Measurements from ENCODE around the gene GPBP1. TPM values are rescaled to one million over a fixed set of nuclear protein-coding genes. Genes with fewer than 3 reads are reported as not detected.

The GPBP1 gene
- total and polyA plus RNA-seq, 12 donors = 38.7 to 131 (median 81.7) TPM

DNA sequence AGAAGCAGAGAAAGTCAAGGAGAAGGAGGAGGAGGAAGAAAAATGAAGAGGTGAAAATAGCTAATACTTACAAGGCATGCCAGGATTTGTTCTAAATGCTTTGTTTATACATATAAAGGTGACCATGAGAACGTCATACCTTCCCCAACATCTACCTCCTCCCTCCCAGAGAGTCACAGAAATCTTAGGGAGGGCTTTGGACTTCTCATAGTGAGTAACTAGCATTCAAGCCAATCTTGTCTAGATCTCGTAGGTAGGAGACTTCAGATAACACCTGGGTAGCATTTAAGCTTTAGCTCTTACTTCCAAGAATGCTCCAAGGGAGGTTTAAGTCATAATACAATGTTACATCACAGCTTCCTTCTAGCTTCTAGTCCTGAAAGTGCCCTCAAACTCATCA lies 36.5 kb upstream of the GPBP1 start:
- H3K9me3 ChIP-seq (replicated peaks in 1 of 3) = no peaks in the 10 kb centered on the region
- H3K4me1 ChIP-seq (replicated peaks in 1 of 2) = no peaks in the 10 kb centered on the region
- DNase-seq = no peak
- H3K27me3 ChIP-seq = no peaks in the 10 kb centered on the region
- no peak overlapping the region for H3K4me3 ChIP-seq
- TF ChIP-seq, protein P1, sequence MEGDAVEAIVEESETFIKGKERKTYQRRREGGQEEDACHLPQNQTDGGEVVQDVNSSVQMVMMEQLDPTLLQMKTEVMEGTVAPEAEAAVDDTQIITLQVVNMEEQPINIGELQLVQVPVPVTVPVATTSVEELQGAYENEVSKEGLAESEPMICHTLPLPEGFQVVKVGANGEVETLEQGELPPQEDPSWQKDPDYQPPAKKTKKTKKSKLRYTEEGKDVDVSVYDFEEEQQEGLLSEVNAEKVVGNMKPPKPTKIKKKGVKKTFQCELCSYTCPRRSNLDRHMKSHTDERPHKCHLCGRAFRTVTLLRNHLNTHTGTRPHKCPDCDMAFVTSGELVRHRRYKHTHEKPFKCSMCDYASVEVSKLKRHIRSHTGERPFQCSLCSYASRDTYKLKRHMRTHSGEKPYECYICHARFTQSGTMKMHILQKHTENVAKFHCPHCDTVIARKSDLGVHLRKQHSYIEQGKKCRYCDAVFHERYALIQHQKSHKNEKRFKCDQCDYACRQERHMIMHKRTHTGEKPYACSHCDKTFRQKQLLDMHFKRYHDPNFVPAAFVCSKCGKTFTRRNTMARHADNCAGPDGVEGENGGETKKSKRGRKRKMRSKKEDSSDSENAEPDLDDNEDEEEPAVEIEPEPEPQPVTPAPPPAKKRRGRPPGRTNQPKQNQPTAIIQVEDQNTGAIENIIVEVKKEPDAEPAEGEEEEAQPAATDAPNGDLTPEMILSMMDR (IDR thresholded peaks at IDR 0.05) = no peak
- no peak for TF ChIP-seq POLR2A (IDR thresholded peaks at IDR 0.05)
- no peaks in the 10 kb centered on the region for H3K36me3 ChIP-seq (replicated peaks in 1 of 2)
- 54 to 63% (median 58%) methylated on average over 2 of the region's 2 CpGs for WGBS, 4 donors
- intact Hi-C loops (cut with DNase I) = no loop called here
- H3K27ac ChIP-seq = no peak overlapping the region

DNA sequence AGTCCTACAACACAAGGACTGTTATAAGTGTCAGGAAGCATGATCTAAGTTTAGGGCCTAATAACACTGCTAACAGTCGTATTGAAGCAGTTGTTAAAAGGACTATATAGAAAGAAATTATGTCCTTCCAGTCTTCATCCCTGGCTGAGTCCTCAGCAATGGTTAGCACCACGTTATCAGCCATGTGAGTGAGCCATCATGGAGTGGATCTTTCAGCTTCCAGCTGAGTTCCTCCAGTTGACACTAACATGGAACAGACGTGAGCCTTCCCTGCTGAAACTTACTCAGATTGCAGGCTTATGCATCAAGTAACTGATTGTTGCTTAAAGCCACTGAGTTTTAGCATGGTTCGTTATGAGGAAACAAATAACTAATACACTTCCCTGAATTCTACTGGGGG lies 21.5 kb upstream of the GPBP1 start:
- H3K27ac ChIP-seq = no peak overlapping the region
- intact Hi-C loops (cut with DNase I) = no loop called here
- H3K4me1 ChIP-seq (replicated peaks in 1 of 2) = no peaks in the 10 kb centered on the region
- H3K27me3 ChIP-seq = no peaks in the 10 kb centered on the region
- no peak for TF ChIP-seq POLR2A (IDR thresholded peaks at IDR 0.05)
- TF ChIP-seq, protein P1 (IDR thresholded peaks at IDR 0.05) = no peak
- DNase-seq = no peak
- WGBS, 4 donors = 82 to 92% (median 90%) methylated on average over 4 of the region's 4 CpGs
- H3K9me3 ChIP-seq (replicated peaks in 1 of 3) = no peaks in the 10 kb centered on the region
- no peak overlapping the region for H3K4me3 ChIP-seq
- no peaks in the 10 kb centered on the region for H3K36me3 ChIP-seq (replicated peaks in 1 of 2)

DNA sequence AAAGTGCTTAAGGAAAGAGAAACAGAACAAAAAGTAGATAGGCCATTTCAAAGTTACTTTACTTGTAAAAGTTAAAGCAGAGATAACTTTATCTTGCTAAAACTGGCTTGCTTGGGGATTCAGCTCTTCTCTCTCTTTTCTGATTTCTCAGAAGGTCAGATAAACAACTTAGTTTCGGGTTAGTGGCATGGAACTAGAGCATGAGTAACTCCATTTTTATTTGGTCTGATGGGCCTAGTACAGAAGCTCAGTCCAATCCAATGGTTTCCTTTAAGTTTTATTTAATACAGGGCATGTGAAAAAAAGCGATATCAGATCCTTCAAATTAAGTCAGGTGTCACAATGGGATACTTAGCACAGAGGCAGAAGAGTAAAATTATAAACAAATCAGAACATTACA lies 18.8 kb upstream of the GPBP1 start:
- TF ChIP-seq POLR2A (IDR thresholded peaks at IDR 0.05) = no peak
- TF ChIP-seq, protein P1 (IDR thresholded peaks at IDR 0.05) = no peak
- Histone ChIP-seq H3K27ac (no peak overlapping the region), H3K36me3 (replicated peaks in 1 of 2) (no peaks in the 10 kb centered on the region), H3K4me1 (replicated peaks in 1 of 2) (no peaks in the 10 kb centered on the region), H3K9me3 (replicated peaks in 1 of 3) (no peaks in the 10 kb centered on the region), H3K4me3 (no peak overlapping the region), H3K27me3 (no peaks in the 10 kb centered on the region)
- DNase-seq = no peak
- 48 to 84% (median 58%) methylated on average over 2 of the region's 2 CpGs for WGBS, 4 donors
- intact Hi-C loops (cut with DNase I) = no loop called here

DNA sequence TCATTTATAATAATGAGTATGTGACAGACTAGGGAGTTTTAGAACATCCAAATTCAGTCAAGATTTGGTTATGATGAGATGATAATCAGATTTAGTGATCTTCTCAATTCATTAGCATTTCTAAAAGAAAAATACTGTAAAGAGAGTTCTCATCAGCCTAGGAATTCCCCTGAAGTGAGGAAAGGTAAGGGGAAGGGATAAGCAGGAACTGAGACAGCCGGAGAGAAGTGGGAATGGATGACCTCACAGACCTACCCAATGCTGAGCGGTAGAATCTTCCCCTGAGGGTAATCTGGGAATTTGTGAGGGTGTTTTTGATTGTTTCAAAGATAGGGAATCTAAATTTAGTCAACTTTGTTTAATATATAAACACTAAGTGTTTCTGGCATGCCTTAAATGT lies 16.7 kb upstream of the GPBP1 start:
- Histone ChIP-seq H3K27me3 (no peaks in the 10 kb centered on the region), H3K4me1 (replicated peaks in 1 of 2) (no peaks in the 10 kb centered on the region), H3K27ac (no peak overlapping the region), H3K9me3 (replicated peaks in 1 of 3) (no peaks in the 10 kb centered on the region), H3K36me3 (replicated peaks in 1 of 2) (no peaks in the 10 kb centered on the region), H3K4me3 (no peak overlapping the region)
- DNase-seq = no peak
- intact Hi-C loops (cut with DNase I) = no loop called here
- no peak for TF ChIP-seq POLR2A (IDR thresholded peaks at IDR 0.05)
- TF ChIP-seq, protein P1 (IDR thresholded peaks at IDR 0.05) = no peak
- 81 to 95% (median 86%) methylated on average over 2 of the region's 2 CpGs for WGBS, 4 donors

Data from adrenal gland (tissue), 12 donors.